ENCODE results near the gene RTL9.
"Not testable (repeated sequence)": the region's sequence is repeated elsewhere in the genome, so short reads cannot be mapped to it uniquely, and the experiment has no call there.

Gene RTL9

DNA sequence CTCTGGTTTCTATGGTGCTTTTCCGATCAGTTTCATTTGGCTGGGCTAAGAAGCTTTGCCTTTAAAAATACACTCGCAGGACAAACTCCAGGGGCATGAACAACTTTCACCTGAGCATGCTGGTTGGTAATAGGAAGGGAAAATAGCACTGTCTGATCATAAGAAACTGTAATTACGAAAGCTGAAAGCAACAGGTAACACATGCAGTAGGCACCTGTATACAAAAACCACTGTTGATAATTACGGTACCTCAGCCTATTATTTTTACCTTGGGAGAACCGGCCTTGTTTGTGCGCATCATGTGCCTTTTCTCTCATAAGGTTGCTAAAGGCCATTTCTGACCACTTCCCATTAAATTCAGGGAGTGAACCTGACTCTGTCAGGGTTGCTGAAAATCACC lies 45.7 kb downstream of the RTL9 start:
- no peak for DNase-seq (ENCODE audit: low read depth in 2 of 2)

DNA sequence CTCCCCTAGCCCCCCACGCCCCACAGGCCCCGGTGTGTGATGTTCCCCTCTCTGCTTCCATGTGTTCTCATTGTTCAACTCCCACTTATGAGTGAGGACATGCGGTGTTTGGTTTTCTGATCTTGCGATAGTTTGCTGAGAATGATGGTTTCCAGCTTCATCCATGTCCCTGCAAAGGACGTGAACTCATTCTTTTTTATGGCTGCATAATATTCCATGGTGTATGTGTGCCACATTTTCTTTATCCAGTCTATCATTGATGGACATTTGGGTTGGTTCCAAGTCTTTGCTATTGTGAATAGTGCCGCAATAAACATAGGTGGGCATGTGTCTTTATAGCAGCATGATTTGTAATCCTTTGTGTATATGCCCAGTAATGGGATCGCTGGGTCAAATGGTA lies 47.6 kb downstream of the RTL9 start:
- DNase-seq (ENCODE audit: low read depth in 2 of 2): not testable (repeated sequence)

- no peak for DNase-seq (ENCODE audit: low read depth in 2 of 2)
These were observed 48.2 kb downstream of the RTL9 start for GRCh38 chrX:110406822-110407221.

DNA sequence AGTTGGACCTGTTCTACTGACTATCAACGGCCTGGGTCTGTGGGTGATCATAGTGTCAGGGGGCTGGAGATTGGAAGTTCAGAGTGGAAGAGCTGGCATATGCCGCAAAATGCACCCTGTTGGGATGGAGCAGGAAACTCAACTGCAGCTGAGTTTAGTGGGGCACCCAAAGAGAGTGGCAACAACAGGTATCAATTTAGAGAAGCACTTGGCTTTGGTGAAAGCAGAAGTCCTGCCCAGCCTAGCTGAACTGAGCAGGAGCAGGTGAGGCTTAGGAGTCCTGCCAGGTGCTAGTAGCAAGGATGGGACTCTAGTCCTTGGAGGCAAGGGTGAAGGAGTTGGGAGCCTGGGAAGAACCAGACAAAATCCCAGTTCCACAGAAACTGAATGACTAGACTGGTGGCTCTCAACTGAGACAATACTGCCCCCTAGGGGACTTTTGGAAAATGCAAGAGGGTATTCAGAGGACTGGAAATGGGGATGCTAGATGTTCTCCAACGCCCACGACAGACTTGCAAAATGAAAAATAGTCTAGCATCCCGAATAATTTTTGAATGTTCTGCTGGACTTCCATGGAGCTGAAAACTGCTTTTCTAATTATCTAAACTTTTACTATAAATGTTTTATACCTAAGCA lies 49.4 kb downstream of the RTL9 start:
- DNase-seq (ENCODE audit: low read depth in 2 of 2): no peak

Data from stimulated activated CD4-positive, alpha-beta T cell treated with anti-CD3 and anti-CD28 coated beads, Interleukin-1b, Interleukin-23, amount 100 ng/mL, for 1 hour (primary cell).